Stimulated activated memory B cell treated with anti-CD40 and anti-IgM and Interleukin-4, amounts not matched to agents 10 μg/mL and 1 μg/mL and 100 μg/mL, for 72 hours (primary cell): ENCODE results near the gene KCNT2.
"Not testable (repeated sequence)": the region's sequence is repeated elsewhere in the genome, so short reads cannot be mapped to it uniquely, and the experiment has no call there.

Experiments
- ATAC-seq: fragments of 150-1000 bp; cut with Tn5 transposase; 2 replicates; pipeline ENCODE4 v1.10.0; 2021
- H3K27ac Mint-ChIP-seq: one replicate; pipeline ENCODE4 v1.8.0; 2022; ENCODE audit warnings: mild to moderate bottlenecking, mixed read lengths
- H3K27me3 Mint-ChIP-seq: one replicate; pipeline ENCODE4 v1.8.0; 2022; ENCODE audit warnings: mixed read lengths
- H3K36me3 Mint-ChIP-seq: one replicate; pipeline ENCODE4 v1.8.0; 2022; ENCODE audit warnings: mixed read lengths
- H3K4me1 Mint-ChIP-seq: one replicate; pipeline ENCODE4 v1.8.0; 2022; ENCODE audit warnings: mixed read lengths
- H3K4me3 Mint-ChIP-seq: one replicate; pipeline ENCODE4 v1.8.0; 2022; ENCODE audit warnings: mild to moderate bottlenecking, moderate library complexity, mixed read lengths
- H3K9me3 Mint-ChIP-seq: one replicate; pipeline ENCODE4 v1.8.0; 2022; ENCODE audit warnings: mixed read lengths

KCNT2 gene

GRCh38 chr1:196608390-196609369 is at the start of gene KCNT2:
Gene KCNT2 (minus strand): TSS chr1:196608440. CDS start chr1:196608309, 131 bp downstream.
- ATAC-seq = no peak
- Mint-ChIP-seq H3K4me1 (no peaks in the 10 kb centered on the region), H3K27ac (no peak within 1 kb of the TSS), H3K36me3 (no peaks in the 10 kb centered on the region), H3K9me3 (peaks cover 10% of the 10 kb centered on the region), H3K4me3 (no peak within 1 kb of the TSS), H3K27me3 (peaks cover 11% of the 10 kb centered on the region)

DNA sequence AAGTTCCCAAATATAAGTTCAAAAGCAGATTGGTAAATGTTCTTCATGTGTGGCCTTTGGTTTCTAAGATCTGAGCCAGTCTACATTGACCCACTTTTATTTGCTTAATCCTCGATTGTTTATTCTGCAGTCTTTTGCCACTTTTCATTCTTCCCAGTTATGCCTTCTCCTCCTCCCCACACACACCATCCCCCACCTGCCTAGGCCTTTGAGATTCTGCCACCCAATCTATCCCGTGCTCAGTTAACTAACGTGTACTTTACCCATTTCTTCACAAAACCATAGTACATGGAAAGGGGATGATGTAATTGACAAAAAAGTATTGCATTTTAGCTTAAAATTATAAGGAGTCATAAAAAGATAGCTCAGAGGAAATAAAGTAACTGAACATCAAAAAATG is 47.3 kb upstream of the KCNT2 start:
- no peak overlapping the region for H3K27ac Mint-ChIP-seq
- H3K4me1 Mint-ChIP-seq = no peaks in the 10 kb centered on the region
- no peaks in the 10 kb centered on the region for H3K36me3 Mint-ChIP-seq
- no peaks in the 10 kb centered on the region for H3K27me3 Mint-ChIP-seq
- H3K9me3 Mint-ChIP-seq = no peaks in the 10 kb centered on the region
- no peak overlapping the region for H3K4me3 Mint-ChIP-seq
- no peak for ATAC-seq

DNA sequence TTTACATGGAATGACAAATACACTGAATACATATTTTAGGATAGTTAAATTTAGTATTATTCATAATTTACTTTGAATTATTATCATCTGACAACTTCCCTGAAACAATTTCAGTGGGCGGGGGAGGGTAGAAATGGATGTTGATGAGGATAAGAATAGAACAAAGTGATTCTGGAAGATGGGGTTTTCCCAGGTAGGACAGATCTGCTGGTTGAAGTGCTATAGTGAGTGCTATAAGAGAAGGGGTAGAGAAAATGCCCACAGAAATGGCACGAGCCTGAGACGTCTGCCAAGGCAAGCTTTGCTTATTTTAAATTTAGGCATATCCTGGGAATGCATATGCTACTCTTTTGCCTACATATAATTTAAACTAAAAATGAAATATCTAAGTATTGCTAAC is 46.8 kb upstream of the KCNT2 start:
- H3K27ac Mint-ChIP-seq = no peak overlapping the region
- H3K9me3 Mint-ChIP-seq = no peaks in the 10 kb centered on the region
- no peaks in the 10 kb centered on the region for H3K4me1 Mint-ChIP-seq
- no peaks in the 10 kb centered on the region for H3K27me3 Mint-ChIP-seq
- no peaks in the 10 kb centered on the region for H3K36me3 Mint-ChIP-seq
- no peak overlapping the region for H3K4me3 Mint-ChIP-seq
- ATAC-seq = no peak

GRCh38 chr1:196654271-196654670 is 46.0 kb upstream of the KCNT2 start:
- H3K9me3 Mint-ChIP-seq = no peaks in the 10 kb centered on the region
- H3K27ac Mint-ChIP-seq = no peak overlapping the region
- H3K4me1 Mint-ChIP-seq = no peaks in the 10 kb centered on the region
- H3K27me3 Mint-ChIP-seq = no peaks in the 10 kb centered on the region
- H3K36me3 Mint-ChIP-seq = no peaks in the 10 kb centered on the region
- ATAC-seq = no peak
- no peak overlapping the region for H3K4me3 Mint-ChIP-seq

DNA sequence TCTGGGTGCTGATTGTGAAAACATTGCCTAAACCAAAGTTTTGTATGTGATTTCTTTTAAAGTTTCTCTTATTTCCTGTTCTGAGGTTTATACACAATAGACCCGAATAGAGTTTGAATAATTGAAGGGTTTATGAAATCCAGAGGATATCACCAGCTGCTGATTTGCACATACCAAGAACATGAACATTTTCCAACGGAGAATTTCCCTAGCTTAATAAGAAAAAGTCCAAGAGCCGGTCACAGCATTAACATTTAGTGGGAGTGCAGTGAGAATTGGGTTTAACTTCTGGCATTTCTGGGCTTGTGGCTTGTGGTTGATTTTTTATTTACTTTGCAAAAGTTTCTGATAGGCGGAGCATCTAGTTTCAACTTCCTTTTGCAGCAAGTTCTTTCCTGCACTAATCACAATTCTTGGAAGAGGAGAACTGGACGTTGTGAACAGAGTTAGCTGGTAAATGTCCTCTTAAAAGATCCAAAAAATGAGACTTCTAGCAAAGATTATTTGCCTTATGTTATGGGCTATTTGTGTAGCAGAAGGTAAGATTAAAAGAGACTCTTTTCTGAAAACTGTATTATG is 43.5 kb upstream of the KCNT2 start, which contains the start of gene CFH:
Gene CFH (plus strand): TSS at position 407 of the 579 bp plus-strand sequence. CDS start 75 bp downstream, at position 482.
- Mint-ChIP-seq H3K27me3 (no peaks in the 10 kb centered on the region), H3K4me3 (no peak within 1 kb of the TSS), H3K4me1 (no peaks in the 10 kb centered on the region), H3K9me3 (no peaks in the 10 kb centered on the region), H3K36me3 (no peaks in the 10 kb centered on the region), H3K27ac (no peak within 1 kb of the TSS)
- no peak for ATAC-seq

DNA sequence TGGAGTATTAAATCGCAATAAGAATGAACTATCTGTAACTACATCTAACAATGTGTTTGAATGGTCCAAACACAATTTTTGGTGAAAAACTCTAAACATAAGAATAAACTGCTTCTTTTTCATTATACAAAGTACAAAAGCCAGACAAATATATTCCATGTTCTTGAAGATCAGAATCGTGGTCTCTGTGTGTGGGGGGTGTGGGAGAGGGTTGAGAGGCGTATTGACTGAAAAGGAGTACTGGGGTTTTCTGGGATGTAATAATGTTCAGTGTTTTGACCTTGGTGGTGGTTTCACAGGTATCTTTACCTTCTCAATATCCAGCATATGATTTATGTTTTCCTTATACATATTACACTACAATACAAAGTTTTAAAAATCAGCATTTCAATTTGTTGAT is 42.8 kb upstream of the KCNT2 start:
- Mint-ChIP-seq H3K36me3 (no peaks in the 10 kb centered on the region), H3K27ac (no peak overlapping the region), H3K4me3 (no peak overlapping the region), H3K4me1 (no peaks in the 10 kb centered on the region), H3K9me3 (no peaks in the 10 kb centered on the region), H3K27me3 (no peaks in the 10 kb centered on the region)
- ATAC-seq = no peak

DNA sequence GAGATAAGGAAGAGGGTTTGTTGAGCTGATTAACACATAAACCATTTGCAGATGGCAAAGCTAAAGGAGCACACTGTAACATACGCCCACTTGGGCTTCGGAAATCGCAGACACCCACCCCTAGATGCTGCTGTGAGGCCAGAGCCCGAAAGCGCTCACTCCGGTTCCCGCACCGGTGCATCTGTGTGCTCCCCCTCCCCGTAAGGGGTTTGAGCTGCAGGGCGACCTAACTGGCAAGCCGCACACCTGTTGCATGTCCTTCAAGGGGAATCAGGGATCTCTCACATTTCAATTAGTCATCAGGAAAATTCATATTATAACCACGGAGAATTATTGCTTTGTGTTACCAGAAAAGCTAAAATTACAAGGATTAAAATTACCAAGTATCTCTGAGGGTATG is 42.2 kb upstream of the KCNT2 start:
- Mint-ChIP-seq H3K9me3 (no peaks in the 10 kb centered on the region), H3K4me1 (no peaks in the 10 kb centered on the region), H3K36me3 (no peaks in the 10 kb centered on the region), H3K4me3 (no peak overlapping the region), H3K27me3 (no peaks in the 10 kb centered on the region), H3K27ac (no peak overlapping the region)
- no peak for ATAC-seq

DNA sequence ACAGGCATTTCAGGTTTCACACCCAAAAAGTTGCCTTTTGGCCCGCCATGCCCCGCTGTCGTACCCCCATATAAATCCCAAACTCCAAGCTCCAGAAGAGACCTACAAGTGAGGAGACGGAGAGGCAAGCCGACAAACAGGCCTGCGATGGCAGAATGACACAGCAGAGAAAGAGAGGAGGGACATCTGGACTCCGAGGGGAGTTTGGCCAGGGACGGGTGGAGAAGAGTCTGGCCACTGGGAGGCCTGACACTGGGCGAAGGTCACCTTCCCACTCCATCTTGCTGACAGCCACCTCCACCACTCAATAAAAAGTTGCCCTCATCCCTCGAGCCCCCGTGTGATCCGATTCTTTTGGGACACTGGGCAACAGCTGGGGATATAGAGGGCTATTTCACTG is 41.8 kb upstream of the KCNT2 start:
- Mint-ChIP-seq H3K4me3 (no peak overlapping the region), H3K9me3 (no peaks in the 10 kb centered on the region), H3K27ac (no peak overlapping the region), H3K4me1 (no peaks in the 10 kb centered on the region), H3K36me3 (no peaks in the 10 kb centered on the region), H3K27me3 (no peaks in the 10 kb centered on the region)
- no peak for ATAC-seq

- H3K36me3 Mint-ChIP-seq = no peaks in the 10 kb centered on the region
Measured at GRCh38 chr1:196640976-196641375, 32.7 kb upstream of the KCNT2 start.

GRCh38 chr1:196639291-196639690 is 31.1 kb upstream of the KCNT2 start:
- not testable (repeated sequence) for H3K27ac Mint-ChIP-seq, H3K9me3 Mint-ChIP-seq, H3K4me3 Mint-ChIP-seq, H3K4me1 Mint-ChIP-seq, H3K27me3 Mint-ChIP-seq, H3K36me3 Mint-ChIP-seq, ATAC-seq

More at GRCh38 chr1:196640976-196641375, 32.7 kb upstream of the KCNT2 start:
- ATAC-seq = no peak
- Mint-ChIP-seq H3K4me3 (no peak overlapping the region), H3K27me3 (no peaks in the 10 kb centered on the region), H3K9me3 (no peaks in the 10 kb centered on the region), H3K27ac (no peak overlapping the region), H3K4me1 (no peaks in the 10 kb centered on the region)

DNA sequence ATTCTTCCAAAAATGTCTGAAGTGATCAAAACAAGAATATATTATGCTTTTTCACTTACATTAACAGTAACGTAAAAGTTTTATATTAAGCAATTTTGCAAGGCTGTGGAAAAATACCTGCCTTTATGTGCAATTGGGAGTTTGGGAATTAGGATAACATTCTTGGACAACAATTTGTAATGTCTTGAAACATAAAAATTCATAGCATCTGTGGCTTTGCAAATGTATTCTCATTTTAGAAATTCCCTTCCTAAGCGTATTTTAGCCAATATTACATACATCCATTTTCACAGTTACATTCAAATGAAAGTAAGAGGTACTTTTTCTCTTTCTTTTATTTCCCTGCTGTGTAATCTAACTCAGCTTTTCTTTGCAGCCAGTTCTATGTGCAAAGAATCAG is 30.2 kb upstream of the KCNT2 start:
- H3K27ac Mint-ChIP-seq = no peak overlapping the region
- no peaks in the 10 kb centered on the region for H3K27me3 Mint-ChIP-seq
- H3K9me3 Mint-ChIP-seq = no peaks in the 10 kb centered on the region
- no peaks in the 10 kb centered on the region for H3K36me3 Mint-ChIP-seq
- H3K4me1 Mint-ChIP-seq = no peaks in the 10 kb centered on the region
- H3K4me3 Mint-ChIP-seq = no peak overlapping the region
- ATAC-seq = no peak

DNA sequence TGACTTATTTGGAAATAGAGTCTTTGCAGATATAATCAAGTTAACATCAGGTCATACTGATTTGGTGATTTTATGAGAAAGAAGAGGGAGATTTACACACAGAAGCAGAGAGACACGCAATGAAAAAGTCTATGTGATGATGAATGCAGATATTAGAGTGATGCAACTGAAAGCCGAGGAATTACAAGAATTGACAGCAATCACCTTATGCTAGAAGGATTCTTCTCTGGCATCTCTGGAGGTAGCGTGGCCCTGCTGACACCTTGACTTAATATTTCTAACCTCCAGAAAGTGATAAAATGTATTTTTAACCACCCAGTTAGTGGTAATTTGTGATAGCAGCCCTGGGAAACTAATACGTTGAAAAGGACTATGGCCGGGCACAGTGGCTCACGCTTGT is 29.4 kb upstream of the KCNT2 start:
- no peak for ATAC-seq
- no peaks in the 10 kb centered on the region for H3K36me3 Mint-ChIP-seq
- no peak overlapping the region for H3K4me3 Mint-ChIP-seq
- H3K27ac Mint-ChIP-seq = no peak overlapping the region
- no peaks in the 10 kb centered on the region for H3K9me3 Mint-ChIP-seq
- H3K4me1 Mint-ChIP-seq = no peaks in the 10 kb centered on the region
- H3K27me3 Mint-ChIP-seq = no peaks in the 10 kb centered on the region

- Mint-ChIP-seq H3K27ac (no peak overlapping the region), H3K27me3 (no peaks in the 10 kb centered on the region), H3K36me3 (no peaks in the 10 kb centered on the region), H3K9me3 (peaks cover 14% of the 10 kb centered on the region), H3K4me3 (no peak overlapping the region), H3K4me1 (no peaks in the 10 kb centered on the region)
- ATAC-seq = no peak
Measured at GRCh38 chr1:196628838-196629237, 20.6 kb upstream of the KCNT2 start.

- no peaks in the 10 kb centered on the region for H3K36me3 Mint-ChIP-seq
- no peak overlapping the region for H3K4me3 Mint-ChIP-seq
- H3K27me3 Mint-ChIP-seq = no peaks in the 10 kb centered on the region
- no peak for ATAC-seq
- peaks cover 3% of the 10 kb centered on the region for H3K9me3 Mint-ChIP-seq
- no peaks in the 10 kb centered on the region for H3K4me1 Mint-ChIP-seq
- no peak overlapping the region for H3K27ac Mint-ChIP-seq
Measured at GRCh38 chr1:196623079-196623478, 14.8 kb upstream of the KCNT2 start.

GRCh38 chr1:196619721-196620120 is 11.5 kb upstream of the KCNT2 start:
- Mint-ChIP-seq H3K4me3 (no peak overlapping the region), H3K4me1 (no peaks in the 10 kb centered on the region), H3K27me3 (no peaks in the 10 kb centered on the region), H3K27ac (no peak overlapping the region), H3K9me3 (no peaks in the 10 kb centered on the region), H3K36me3 (no peaks in the 10 kb centered on the region)
- ATAC-seq = no peak

- ATAC-seq = no peak
- peaks cover 11% of the 10 kb centered on the region for H3K27me3 Mint-ChIP-seq
Measured at GRCh38 chr1:196611873-196612272, 3.6 kb upstream of the KCNT2 start.

More at GRCh38 chr1:196611873-196612272, 3.6 kb upstream of the KCNT2 start:
- H3K36me3 Mint-ChIP-seq = no peaks in the 10 kb centered on the region
- no peaks in the 10 kb centered on the region for H3K4me1 Mint-ChIP-seq
- H3K4me3 Mint-ChIP-seq = no peak overlapping the region
- H3K9me3 Mint-ChIP-seq = peaks cover 9% of the 10 kb centered on the region
- H3K27ac Mint-ChIP-seq = no peak overlapping the region
